Effector CD4-positive, alpha-beta T cell (primary cell): ENCODE measurements around the gene SCRN2.

Experiments
- DNase-seq: peaks from one replicate; pipeline ENCODE4 v3.0.0-alpha.2; 2020

The SCRN2 gene

GRCh38 chr17:47819475-47819874 lies 21.6 kb downstream of the SCRN2 start:
- DNase-seq: no peak

DNA sequence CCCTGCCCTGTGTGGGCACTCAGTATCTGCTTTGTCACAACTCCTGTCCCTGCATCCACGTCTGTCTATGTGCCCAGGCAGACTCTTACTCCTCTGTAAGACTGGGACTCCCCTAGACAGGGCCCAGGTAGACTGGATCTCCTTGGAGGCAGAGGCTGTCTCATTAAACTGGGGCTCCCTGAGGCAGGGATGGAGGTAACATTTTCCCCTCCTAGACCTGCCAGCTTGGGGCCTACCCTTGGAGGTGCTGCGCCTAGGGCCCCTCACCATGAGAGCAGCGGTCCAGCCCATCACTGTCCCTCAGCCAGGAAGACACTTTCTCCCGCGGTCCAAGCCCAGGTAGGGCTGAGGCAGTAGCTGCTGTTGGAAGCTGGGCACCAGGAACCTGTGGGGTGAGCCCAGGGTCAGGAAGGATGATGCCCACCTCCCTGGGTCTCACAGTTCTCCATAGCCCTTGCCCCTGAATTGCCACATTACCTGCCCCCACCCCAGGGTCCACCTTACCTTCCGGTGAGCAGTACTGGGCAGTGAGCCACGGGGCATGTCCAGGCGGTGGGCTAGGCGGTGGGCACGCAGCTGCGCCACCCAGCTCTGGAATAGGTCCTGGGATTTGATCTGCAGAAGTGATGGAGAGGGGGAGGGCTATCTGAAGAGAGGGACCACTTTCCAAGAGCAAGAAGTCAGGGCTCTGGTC lies 22.9 kb downstream of the SCRN2 start:
- no peak for DNase-seq

DNA sequence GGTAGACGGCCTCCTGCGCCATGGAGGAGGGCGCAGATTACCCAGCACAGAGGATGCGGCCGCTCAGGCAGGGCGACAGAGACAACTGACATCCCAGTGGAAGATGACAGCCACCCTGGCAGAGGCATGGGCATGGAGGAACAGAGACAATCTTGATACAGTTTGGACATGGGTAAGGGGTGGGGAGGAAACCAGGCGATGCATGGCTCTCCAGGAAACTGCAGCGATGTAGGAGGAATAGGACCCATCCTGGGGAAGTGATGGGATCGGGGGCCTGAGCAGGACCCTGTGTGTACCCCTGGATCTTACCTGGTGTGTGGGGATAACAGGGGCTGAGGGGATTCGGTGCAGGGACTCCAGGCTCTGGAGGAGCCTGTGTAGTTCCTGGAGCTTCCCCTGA lies 24.1 kb downstream of the SCRN2 start:
- no peak for DNase-seq

DNA sequence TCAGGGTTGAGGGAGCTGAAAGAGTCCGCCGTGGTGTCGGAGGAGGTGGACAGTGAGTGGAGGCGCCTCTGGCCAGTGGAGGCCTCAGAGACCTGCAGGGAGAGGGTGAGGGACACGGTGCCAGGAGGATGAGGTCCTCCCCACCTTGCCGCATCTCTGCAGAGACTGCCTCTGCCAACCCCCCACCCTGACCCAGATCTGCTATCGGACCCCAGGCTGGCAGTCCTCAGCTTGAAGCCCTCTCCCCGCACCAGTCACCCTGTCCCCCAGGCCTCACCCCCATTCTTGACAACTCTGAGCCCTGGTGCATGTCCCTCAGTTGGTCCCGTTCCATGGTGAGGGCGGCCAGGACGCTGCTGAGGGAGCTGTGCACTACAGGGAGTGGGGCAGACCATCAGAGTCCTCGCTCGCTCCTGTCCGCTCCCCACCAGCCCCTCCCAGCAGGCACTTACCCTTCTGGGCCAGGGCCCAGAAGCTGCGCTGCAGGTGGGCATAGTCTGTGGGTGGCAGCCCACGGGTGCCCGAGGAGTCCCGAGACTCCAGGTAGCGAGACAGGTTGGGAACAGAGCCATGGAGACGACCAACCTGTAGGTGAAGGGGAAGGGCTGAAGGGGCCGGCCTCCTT lies 24.9 kb downstream of the SCRN2 start:
- no peak for DNase-seq

DNA sequence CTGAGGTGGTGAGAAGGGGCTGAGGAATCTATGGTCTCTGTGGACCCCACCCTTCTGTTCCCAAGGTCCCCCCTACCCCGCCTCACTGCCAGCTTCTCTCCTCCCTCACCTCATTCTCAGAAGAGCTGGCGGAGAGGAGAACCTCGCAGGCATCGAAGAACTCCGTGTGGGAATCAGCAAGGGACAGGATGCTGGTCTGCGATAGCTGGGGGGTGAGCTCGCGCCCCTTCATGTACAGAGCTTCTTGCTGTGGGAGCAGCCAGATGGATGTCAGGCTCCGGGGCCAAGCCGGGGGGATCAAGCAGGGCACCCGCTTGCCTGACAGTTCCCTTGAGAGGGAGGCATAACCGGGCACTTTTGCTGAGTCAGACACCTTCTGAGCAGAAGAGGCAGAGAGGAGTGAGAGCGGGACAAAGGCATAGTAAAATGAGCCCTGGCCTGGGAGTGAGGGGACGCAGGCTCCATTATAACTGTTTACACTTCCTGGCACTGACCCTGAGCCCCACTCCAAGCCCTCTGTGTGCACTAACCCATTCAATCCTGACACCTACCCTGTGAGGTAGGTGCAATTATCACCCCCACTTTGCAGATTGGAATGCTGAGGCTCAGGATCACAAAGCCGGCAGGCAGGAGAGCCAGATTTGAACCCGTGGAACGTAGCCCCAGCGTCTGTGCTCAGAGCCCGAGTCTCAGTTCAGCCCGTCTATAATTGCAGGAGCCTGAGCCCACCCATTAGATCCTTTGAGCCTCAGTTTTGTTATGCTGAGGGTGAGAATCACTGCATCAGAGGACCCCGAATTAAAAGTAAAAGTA lies 25.8 kb downstream of the SCRN2 start:
- no peak for DNase-seq

DNA sequence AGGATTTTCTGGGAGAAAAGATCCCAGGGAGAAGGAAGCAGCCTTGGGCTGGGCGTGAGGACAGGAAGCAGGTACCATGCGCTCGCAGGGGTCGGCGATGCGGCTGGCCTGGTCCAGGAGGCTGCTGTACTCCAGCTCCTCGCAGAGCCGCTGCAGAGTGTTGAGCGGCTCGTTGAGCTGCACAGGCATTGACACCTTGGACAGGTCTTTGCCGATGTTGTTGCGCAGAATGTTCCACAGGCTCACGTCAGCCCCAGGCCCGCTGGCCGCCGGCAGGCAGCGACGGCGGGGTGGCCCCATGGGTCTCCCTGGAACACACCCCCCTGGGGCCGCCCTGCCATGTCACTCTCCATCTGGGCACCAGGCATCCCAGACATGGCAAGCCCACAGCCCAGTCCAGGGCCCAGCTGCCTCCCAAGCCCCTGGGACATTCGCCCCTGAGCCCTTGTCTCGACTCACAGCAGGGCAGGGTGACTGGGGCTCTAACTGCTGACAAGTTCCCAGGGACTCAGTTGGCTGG lies 27.5 kb downstream of the SCRN2 start:
- no peak for DNase-seq

DNA sequence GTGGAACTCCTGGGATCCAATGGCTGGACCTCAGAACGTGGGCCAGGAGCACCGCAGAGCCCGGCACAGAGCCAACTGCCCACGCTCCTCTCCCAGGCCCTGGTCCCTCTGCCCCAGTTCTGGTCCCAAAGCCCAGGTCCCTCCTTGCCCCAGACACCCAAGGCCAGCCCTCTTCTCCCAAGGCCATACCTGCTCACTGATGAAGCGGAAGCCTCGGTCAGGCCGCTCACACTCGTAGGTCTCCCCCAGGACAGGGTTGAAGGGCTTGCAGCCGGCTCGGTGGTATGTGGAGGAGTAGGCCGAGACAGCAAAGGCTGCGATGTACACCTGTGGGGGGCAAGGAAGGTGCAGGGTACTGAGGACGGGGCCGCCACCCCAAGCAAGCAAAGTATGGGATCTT lies 28.0 kb downstream of the SCRN2 start:
- DNase-seq: no peak

- DNase-seq: no peak
Observed at GRCh38 chr17:47812146-47812920, 28.7 kb downstream of the SCRN2 start.

DNA sequence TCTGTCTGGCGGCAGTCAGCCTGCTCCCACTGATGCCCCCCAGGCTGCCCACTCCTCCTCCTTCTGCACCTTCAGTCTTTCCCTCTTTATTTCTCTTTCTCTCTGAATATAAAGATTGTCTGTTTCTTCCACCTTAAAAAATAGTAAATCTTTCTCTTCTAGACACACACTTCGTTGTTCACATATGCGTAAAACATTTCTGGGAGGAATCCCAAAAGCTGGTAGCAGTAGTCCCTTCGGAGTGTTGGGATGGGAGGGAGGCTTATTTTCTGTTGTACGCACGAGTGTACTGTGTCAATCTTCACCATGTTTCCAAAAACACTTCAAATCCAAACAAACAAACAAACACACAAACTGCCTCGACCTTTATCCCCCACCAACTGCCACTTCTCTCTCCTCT lies 29.4 kb downstream of the SCRN2 start:
- no peak for DNase-seq

DNA sequence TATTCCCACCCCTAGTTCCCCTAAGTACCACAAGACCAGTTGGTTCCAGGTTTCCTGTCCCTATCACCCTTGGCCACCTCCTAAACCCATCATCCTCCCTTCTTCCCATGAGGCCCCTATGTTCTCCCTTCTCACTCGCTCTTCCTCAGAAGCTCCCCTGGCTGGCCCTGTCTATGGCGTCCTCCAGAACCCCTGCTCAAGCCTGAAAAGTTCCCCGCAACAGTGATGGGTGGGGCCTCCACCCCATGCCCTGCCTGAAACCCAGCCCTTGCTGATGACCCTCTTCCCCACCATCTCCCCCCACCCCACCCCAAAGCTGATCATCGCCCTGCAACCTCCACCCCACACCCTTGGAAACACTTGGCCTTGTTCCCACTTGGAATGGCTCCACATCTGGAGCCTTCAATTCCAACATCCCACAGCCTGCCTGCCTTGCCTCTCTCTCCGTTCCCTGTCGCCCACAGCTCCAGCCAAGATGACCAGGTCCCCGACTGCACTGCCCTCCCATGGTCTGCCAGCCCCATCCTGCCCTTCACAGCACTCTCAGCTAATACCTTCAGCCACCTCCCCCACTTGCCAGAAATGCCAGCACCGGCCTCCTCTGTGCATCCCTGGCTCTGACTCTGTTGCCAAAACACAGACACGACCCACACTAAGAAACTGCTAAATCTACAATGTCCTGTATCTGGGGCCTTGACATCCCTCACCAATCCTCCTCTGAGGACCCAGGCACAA lies 30.0 kb downstream of the SCRN2 start:
- DNase-seq: no peak

- no peak for DNase-seq
Observed at GRCh38 chr17:47810200-47810821, 30.8 kb downstream of the SCRN2 start.

- DNase-seq: no peak
Observed at GRCh38 chr17:47808830-47809480, 32.1 kb downstream of the SCRN2 start.

- DNase-seq: no peak
Observed at GRCh38 chr17:47808036-47808829, 32.8 kb downstream of the SCRN2 start.

DNA sequence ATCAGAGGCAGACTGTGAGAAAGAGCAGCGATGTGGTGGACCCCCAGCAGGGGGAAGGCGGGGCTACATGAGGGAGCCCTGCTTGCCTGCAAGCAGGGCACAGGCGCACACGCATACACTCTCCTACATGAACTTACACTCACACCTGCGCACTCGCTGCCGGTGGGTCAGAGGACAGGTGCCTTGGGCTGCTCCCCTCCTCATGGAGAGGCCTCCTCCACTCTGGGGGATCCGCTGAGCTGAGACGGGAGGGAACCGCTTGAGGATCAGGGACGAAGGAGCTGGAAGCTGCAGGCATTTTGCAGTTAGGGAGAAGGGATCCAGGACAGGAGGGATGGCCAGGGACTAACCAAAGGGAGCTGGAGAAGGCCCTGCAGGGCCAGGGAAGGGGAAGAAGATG lies 33.7 kb downstream of the SCRN2 start:
- DNase-seq: no peak

DNA sequence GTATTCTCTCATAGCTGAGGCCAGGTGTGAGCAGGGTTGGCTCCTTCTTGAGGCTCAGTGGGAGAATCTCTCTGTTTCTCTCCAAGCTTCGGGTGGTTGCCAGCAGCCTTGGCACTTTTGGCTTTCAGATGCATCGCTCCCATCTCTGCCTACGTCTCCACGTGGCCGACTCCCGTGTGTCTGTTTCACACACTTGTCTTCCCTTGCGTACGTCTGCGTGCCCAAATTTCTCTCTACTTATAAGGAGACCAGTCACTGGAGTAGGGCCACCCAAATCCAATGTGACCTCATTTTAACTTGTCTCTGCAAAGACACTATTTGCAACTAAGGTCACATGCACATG lies 34.2 kb downstream of the SCRN2 start:
- DNase-seq: no peak

- no peak for DNase-seq
Observed at GRCh38 chr17:47806026-47806912, 34.8 kb downstream of the SCRN2 start.

GRCh38 chr17:47804461-47804860 lies 36.6 kb downstream of the SCRN2 start:
- no peak for DNase-seq

GRCh38 chr17:47803751-47804150 lies 37.3 kb downstream of the SCRN2 start:
- no peak for DNase-seq

GRCh38 chr17:47803201-47803600 lies 37.9 kb downstream of the SCRN2 start:
- no peak for DNase-seq
